ENCODE data around the gene RBPJ.
"Not testable (repeated sequence)": the region's sequence is repeated elsewhere in the genome, so short reads cannot be mapped to it uniquely, and the experiment has no call there.

The RBPJ gene

DNA sequence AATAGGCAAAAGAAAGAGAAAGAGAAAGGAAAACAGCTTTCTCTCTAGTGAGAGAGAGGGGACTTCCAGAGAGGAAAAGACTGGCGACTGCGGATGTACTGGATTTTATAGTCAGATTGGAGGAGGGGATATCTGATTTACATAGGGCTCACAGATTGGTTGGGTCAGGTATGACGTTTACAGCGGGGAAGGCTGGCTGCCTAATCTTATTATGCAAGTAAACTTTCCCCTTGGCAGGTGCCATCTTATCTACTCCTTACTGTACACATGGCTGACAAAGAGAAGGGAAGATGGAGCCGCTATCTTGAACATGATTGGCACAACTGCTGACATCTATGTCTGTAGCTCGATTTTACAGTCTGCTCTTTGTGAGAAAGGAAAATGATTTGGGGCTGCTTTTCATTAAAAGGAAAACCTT, 25.4 kb downstream of the RBPJ start:
- H3K4me3 ChIP-seq (ENCODE audit: low read depth, low read length) = no peak overlapping the region
- in situ Hi-C loops (cut with HindIII; ENCODE audit: low sequenced_read_pairs) = no loop called here
- no peak for DNase-seq (ENCODE audit: low read depth, low spot score)
- TF ChIP-seq, protein P1, sequence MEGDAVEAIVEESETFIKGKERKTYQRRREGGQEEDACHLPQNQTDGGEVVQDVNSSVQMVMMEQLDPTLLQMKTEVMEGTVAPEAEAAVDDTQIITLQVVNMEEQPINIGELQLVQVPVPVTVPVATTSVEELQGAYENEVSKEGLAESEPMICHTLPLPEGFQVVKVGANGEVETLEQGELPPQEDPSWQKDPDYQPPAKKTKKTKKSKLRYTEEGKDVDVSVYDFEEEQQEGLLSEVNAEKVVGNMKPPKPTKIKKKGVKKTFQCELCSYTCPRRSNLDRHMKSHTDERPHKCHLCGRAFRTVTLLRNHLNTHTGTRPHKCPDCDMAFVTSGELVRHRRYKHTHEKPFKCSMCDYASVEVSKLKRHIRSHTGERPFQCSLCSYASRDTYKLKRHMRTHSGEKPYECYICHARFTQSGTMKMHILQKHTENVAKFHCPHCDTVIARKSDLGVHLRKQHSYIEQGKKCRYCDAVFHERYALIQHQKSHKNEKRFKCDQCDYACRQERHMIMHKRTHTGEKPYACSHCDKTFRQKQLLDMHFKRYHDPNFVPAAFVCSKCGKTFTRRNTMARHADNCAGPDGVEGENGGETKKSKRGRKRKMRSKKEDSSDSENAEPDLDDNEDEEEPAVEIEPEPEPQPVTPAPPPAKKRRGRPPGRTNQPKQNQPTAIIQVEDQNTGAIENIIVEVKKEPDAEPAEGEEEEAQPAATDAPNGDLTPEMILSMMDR (IDR thresholded peaks at IDR 0.05; ENCODE audit: low read depth, low read length) = no peak

DNA sequence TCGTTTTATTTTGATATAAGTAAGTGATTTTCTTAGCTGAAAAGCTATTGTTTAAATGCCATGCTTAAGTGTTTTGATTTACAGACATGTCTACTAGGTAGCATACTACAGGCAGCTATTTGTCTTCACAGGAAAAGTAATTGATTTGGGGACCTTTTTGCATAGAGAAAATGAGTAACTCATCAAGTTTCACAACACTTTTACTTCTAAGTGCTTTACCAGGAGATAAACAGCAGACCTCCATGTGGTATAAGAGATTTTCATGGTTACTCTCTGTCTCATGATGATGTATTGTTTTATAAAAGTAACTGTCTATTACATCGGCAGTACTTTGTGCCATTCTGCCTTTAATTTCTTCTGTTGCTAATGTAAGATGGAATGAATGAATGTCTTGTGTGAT, 28.7 kb downstream of the RBPJ start:
- in situ Hi-C loops (cut with HindIII; ENCODE audit: low sequenced_read_pairs) = no loop called here
- no peak for DNase-seq (ENCODE audit: low read depth, low spot score)
- no peak overlapping the region for H3K4me3 ChIP-seq (ENCODE audit: low read depth, low read length)
- TF ChIP-seq, protein P1 (IDR thresholded peaks at IDR 0.05; ENCODE audit: low read depth, low read length) = no peak

GRCh38 chr4:26351685-26352084, 30.9 kb downstream of the RBPJ start:
- TF ChIP-seq, protein P1 (IDR thresholded peaks at IDR 0.05; ENCODE audit: low read depth, low read length) = no peak
- H3K4me3 ChIP-seq (ENCODE audit: low read depth, low read length) = no peak overlapping the region
- DNase-seq (ENCODE audit: low read depth, low spot score) = no peak
- in situ Hi-C loops (cut with HindIII; ENCODE audit: low sequenced_read_pairs) = no loop called here

GRCh38 chr4:26354491-26354890, 33.7 kb downstream of the RBPJ start:
- TF ChIP-seq, protein P1 (IDR thresholded peaks at IDR 0.05; ENCODE audit: low read depth, low read length) = no peak
- no peak for DNase-seq (ENCODE audit: low read depth, low spot score)
- H3K4me3 ChIP-seq (ENCODE audit: low read depth, low read length) = no peak overlapping the region
- in situ Hi-C loops (cut with HindIII; ENCODE audit: low sequenced_read_pairs) = no loop called here

DNA sequence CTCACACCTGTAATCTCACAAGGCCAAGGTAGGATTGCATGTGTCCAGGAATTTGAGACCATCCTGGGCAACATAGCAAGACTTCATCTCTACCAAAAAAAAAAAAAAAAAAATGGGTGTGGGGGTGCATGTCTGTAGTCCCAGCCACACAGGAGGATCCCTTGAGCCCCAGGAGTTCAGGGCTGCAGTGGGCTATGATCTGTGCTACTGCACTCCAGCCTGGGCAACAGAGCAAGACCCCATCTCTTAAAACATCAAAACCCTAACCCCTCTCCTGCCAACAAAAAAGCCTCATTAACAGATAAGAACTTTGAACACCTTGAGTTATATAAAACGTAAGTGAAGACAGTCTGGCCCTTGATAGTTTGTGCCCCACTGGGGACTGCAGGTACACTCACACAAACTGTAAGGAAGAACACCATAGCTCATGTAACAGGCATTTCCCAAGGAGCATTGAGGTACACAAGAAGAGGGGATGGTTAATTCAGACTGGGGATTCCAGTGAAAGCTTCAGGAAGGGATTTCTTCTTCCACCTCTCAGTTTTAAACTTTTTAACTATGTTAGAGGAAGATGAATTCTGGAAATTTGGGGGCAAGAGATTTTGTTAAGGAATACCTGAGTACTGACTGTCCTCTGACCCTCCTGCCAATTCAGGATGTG, 34.7 kb downstream of the RBPJ start:
- in situ Hi-C loops (cut with HindIII; ENCODE audit: low sequenced_read_pairs) = no loop called here
- TF ChIP-seq, protein P1 (IDR thresholded peaks at IDR 0.05; ENCODE audit: low read depth, low read length) = no peak
- no peak overlapping the region for H3K4me3 ChIP-seq (ENCODE audit: low read depth, low read length)
- DNase-seq (ENCODE audit: low read depth, low spot score) = no peak

DNA sequence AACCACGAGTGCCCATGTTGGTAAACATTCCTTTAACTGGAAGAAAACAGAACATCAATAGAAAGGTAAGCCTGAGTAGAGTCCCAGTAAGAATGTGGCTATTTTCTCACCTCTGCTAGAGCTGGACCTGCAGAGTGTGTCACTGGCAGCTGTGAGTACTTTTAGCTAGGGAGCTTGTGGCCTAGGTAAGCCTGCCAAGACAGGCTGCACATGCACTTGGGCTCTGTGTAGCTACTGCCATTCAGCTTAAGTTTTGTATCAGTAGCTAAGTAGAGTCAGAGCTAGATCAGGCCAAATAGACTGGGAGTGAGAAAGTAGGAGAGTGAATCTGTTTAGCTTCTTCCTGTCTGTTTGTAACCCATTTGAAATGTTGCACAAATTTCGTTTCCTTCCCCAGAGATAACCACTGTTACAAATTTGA, 35.3 kb downstream of the RBPJ start:
- peak; percentile 54 for DNase-seq (ENCODE audit: low read depth, low spot score)
- no peak overlapping the region for H3K4me3 ChIP-seq (ENCODE audit: low read depth, low read length)
- TF ChIP-seq, protein P1 (IDR thresholded peaks at IDR 0.05; ENCODE audit: low read depth, low read length) = no peak
- in situ Hi-C loops (cut with HindIII; ENCODE audit: low sequenced_read_pairs) = no loop called here

DNA sequence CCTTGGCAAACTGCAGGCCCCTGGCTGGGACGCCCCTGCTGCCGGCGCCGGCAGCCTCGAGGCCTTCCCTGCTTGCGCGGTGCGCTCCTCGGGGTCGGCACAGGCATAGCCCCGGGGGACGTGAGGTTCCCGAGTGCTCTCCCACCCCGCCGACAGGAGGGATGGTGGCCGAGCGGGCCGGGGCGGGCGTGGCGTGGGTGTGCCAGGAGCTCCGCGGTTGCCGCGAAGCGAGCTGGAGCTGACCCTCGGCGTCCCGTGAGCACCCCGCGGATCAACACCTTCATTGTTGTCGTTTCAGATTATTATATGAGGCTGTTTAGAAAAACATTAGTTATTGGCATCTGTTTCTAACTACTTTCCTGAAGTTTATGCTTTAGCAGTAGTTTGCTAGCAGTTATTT, 38.7 kb downstream of the RBPJ start:
- in situ Hi-C loops (cut with HindIII; ENCODE audit: low sequenced_read_pairs); H3K4me3 ChIP-seq (ENCODE audit: low read depth, low read length); DNase-seq (ENCODE audit: low read depth, low spot score): not testable (repeated sequence)
